GM21423 (cell line): ENCODE measurements around the gene ZFAND2B.
A peak's percentile ranks its signal among the peaks of the same experiment; 100 is the strongest.

ENCODE experiments used
- ATAC-seq: cut with Tn5 transposase; IDR thresholded peaks from one replicate; pipeline ENCODE4 v1.9.1; 2021; ENCODE audit warnings: mild to moderate bottlenecking, moderate library complexity; ENCODE audit not compliant: unreplicated experiment

Gene ZFAND2B

GRCh38 chr2:219206328-219207133 lies at the start of gene ZFAND2B:
Gene ZFAND2B, plus strand, starts transcription at chr2:219206782. Its CDS starts 206 bp downstream, at chr2:219206988.
- peak; percentile 95 for ATAC-seq

- no peak for ATAC-seq
These were observed 49.2 kb upstream of the ZFAND2B start for GRCh38 chr2:219157396-219157795.

- ATAC-seq = no peak
These were observed 48.6 kb upstream of the ZFAND2B start for GRCh38 chr2:219158025-219158424.

GRCh38 chr2:219158586-219158985 lies 48.0 kb upstream of the ZFAND2B start:
- ATAC-seq = no peak

- ATAC-seq = no peak
These were observed 46.8 kb upstream of the ZFAND2B start for GRCh38 chr2:219159771-219160185.

GRCh38 chr2:219160186-219161017 lies 46.2 kb upstream of the ZFAND2B start, which contains the start of gene NHEJ1:
Gene NHEJ1, minus strand, starts transcription at chr2:219160815. Its CDS starts 2,453 bp downstream, at chr2:219158362.
- peak; percentile 84 for ATAC-seq

- ATAC-seq = no peak
These were observed 45.5 kb upstream of the ZFAND2B start for GRCh38 chr2:219161097-219161496.

GRCh38 chr2:219163156-219163555 lies 43.4 kb upstream of the ZFAND2B start:
- ATAC-seq = no peak

- ATAC-seq = no peak
These were observed 41.3 kb upstream of the ZFAND2B start for GRCh38 chr2:219165058-219165911.

GRCh38 chr2:219167997-219168396 lies 38.6 kb upstream of the ZFAND2B start:
- no peak for ATAC-seq

- ATAC-seq = no peak
These were observed 38.1 kb upstream of the ZFAND2B start for GRCh38 chr2:219168526-219168925.

GRCh38 chr2:219168932-219169331 lies 37.6 kb upstream of the ZFAND2B start:
- ATAC-seq = no peak

GRCh38 chr2:219169930-219170654 lies 36.5 kb upstream of the ZFAND2B start, which contains the start of gene SLC23A3:
Gene SLC23A3, minus strand, starts transcription at chr2:219170029. Its CDS starts 45 bp downstream, at chr2:219169984.
- no peak for ATAC-seq

- no peak for ATAC-seq
These were observed 35.3 kb upstream of the ZFAND2B start for GRCh38 chr2:219171231-219171651.

- ATAC-seq = no peak
These were observed 34.1 kb upstream of the ZFAND2B start for GRCh38 chr2:219172231-219173154.

- no peak for ATAC-seq
These were observed 33.4 kb upstream of the ZFAND2B start for GRCh38 chr2:219173176-219173575.

GRCh38 chr2:219174146-219174545 lies 32.4 kb upstream of the ZFAND2B start:
- no peak for ATAC-seq

- no peak for ATAC-seq
These were observed 31.8 kb upstream of the ZFAND2B start for GRCh38 chr2:219174801-219175200.

GRCh38 chr2:219175486-219175885 lies 31.1 kb upstream of the ZFAND2B start:
- ATAC-seq = no peak
